WTC11 (cell line): ENCODE data around the gene FOLR2. TPM values are rescaled to one million over a fixed set of nuclear protein-coding genes. Genes with fewer than 3 reads are reported as not detected.

Experiments
- ATAC-seq: fragments of 200-7000 bp; cut with Tn5 transposase; 2 replicates; pipeline ENCODE4 v1.10.0; 2021; ENCODE audit warnings: mild to moderate bottlenecking, moderate library complexity
- CTCF ChIA-PET: fragments of 300-600 bp; sonication (Branson Sonifier 250); formaldehyde crosslinking; loops from one replicate; lab custom pipeline; 2021; ENCODE audit warnings: antibody characterized with exemption; lab: Charles Lee
- POLR2A ChIA-PET: fragments of 350-600 bp; sonication (Branson Sonifier 250); formaldehyde crosslinking; loops from one replicate; lab custom pipeline; 2021; ENCODE audit warnings: antibody characterized with exemption; lab: Charles Lee
- DNase-seq: peaks from one replicate; pipeline ENCODE4 v3.0.0; 2021; ENCODE audit warnings: low spot score
- H3K27ac Mint-ChIP-seq: 2 replicates; pipeline ENCODE4 v1.8.0; 2021; ENCODE audit warnings: mixed read lengths
- H3K27me3 Mint-ChIP-seq: 2 replicates; pipeline ENCODE4 v1.8.0; 2021; ENCODE audit warnings: low read depth, mild to moderate bottlenecking, moderate library complexity, mixed read lengths
- H3K36me3 Mint-ChIP-seq: 2 replicates; pipeline ENCODE4 v1.8.0; 2021; ENCODE audit warnings: mixed read lengths
- H3K4me1 Mint-ChIP-seq: 2 replicates; pipeline ENCODE4 v1.8.0; 2022; ENCODE audit warnings: mixed read lengths
- H3K4me3 Mint-ChIP-seq: 2 replicates; pipeline ENCODE4 v1.8.0; 2021; ENCODE audit warnings: mild to moderate bottlenecking, moderate library complexity, mixed read lengths
- H3K9me3 Mint-ChIP-seq: 2 replicates; pipeline ENCODE4 v1.8.0; 2021; ENCODE audit warnings: mixed read lengths
- AR ChIP-seq: fragments of 250-450 bp; sonication (Bioruptor Pico); IDR thresholded peaks from 2 replicates; pipeline ENCODE4 v1.9.0; 2021; ENCODE audit warnings: mild to moderate bottlenecking
- ARID4B ChIP-seq: sonication (generic); formaldehyde crosslinking; IDR thresholded peaks from 2 replicates; pipeline ENCODE4 v1.8.0; 2023; ENCODE audit warnings: missing genetic modification reagents, mild to moderate bottlenecking, borderline replicate concordance
- ATF1 ChIP-seq: sonication (generic); formaldehyde crosslinking; IDR thresholded peaks from 2 replicates; pipeline ENCODE4 v1.8.1; 2023; ENCODE audit warnings: mild to moderate bottlenecking, moderate library complexity, missing genetic modification reagents
- FOXP1 ChIP-seq: sonication (generic); formaldehyde crosslinking; IDR thresholded peaks from 2 replicates; pipeline ENCODE4 v1.8.0; 2022; ENCODE audit warnings: missing genetic modification reagents, mild to moderate bottlenecking, moderate library complexity, borderline replicate concordance
- FOXP4 ChIP-seq: sonication (generic); formaldehyde crosslinking; IDR thresholded peaks from 2 replicates; pipeline ENCODE4 v1.8.0; 2022; ENCODE audit warnings: mild to moderate bottlenecking, missing genetic modification reagents
- JUN ChIP-seq: sonication (generic); formaldehyde crosslinking; IDR thresholded peaks from 2 replicates; pipeline ENCODE4 v1.8.0; 2023; ENCODE audit warnings: mild to moderate bottlenecking, missing genetic modification reagents
- KAT7 ChIP-seq: sonication (generic); formaldehyde crosslinking; IDR thresholded peaks from 2 replicates; pipeline ENCODE4 v1.8.1; 2023; ENCODE audit warnings: missing genetic modification reagents, mild to moderate bottlenecking, borderline replicate concordance
- STAT6 ChIP-seq: sonication (generic); formaldehyde crosslinking; conservative IDR thresholded peaks from 2 replicates; pipeline ENCODE4 v1.8.1; 2023; ENCODE audit warnings: mild to moderate bottlenecking, low read depth, missing genetic modification reagents, moderate library complexity
- ZBTB43 ChIP-seq: sonication (generic); formaldehyde crosslinking; IDR thresholded peaks from 2 replicates; pipeline ENCODE4 v1.8.1; 2023; ENCODE audit warnings: mild to moderate bottlenecking, missing genetic modification reagents
- ZNF263 ChIP-seq: sonication (generic); formaldehyde crosslinking; IDR thresholded peaks from 2 replicates; pipeline ENCODE4 v1.8.1; 2022; ENCODE audit warnings: low read depth, mild to moderate bottlenecking, moderate library complexity, missing genetic modification reagents
- ZNF396 ChIP-seq: fragments of 250-450 bp; sonication (Bioruptor Pico); IDR thresholded peaks from 2 replicates; pipeline ENCODE4 v1.8.0; 2021; ENCODE audit warnings: mild to moderate bottlenecking, moderate library complexity, borderline replicate concordance
- ZNF425 ChIP-seq: fragments of 250-450 bp; sonication (Bioruptor Pico); conservative IDR thresholded peaks from 2 replicates; pipeline ENCODE4 v1.9.0; 2021; ENCODE audit warnings: mild to moderate bottlenecking
- ZNF532 ChIP-seq: fragments of 250-450 bp; sonication (Bioruptor Pico); IDR thresholded peaks from 2 replicates; pipeline ENCODE4 v1.9.0; 2021; ENCODE audit warnings: mild to moderate bottlenecking, borderline replicate concordance
- total RNA-seq: library from RNA; stranded (reverse); gene quantifications from 3 replicates; pipeline ENCODE4 v1.2.3, GENCODE V29; 2021

Gene FOLR2
- total RNA-seq, 1 experiment from 2014 or later: not detected

GRCh38 chr11:72190631-72191071 lies 25.9 kb upstream of the FOLR2 start:
- Mint-ChIP-seq H3K27ac (no peak overlapping the region; the same call in 1 of the 2 replicates), H3K9me3 (no peaks in the 10 kb centered on the region), H3K4me1 (peaks cover 8% of the 10 kb centered on the region), H3K27me3 (no peaks in the 10 kb centered on the region), H3K36me3 (no peaks in the 10 kb centered on the region), H3K4me3 (no peak overlapping the region)
- DNase-seq (no peak), ATAC-seq (no peak)
- CTCF ChIA-PET: interaction anchor here (0.5 to 1.3 kb wide), 6 partner anchors 33 to 240 kb away, joined by 3 to 6 read pairs (median 3); no protein-coding TSS in a partner anchor
- POLR2A ChIA-PET: no interaction called here
- TF ChIP-seq ZNF532 (CRISPR knock-in tag): no peak
- TF ChIP-seq ZNF263 (CRISPR knock-in tag): no peak
- TF ChIP-seq AR: no peak
- TF ChIP-seq JUN (CRISPR knock-in tag): no peak
- TF ChIP-seq FOXP1 (CRISPR knock-in tag): no peak
- no peak for TF ChIP-seq STAT6 (CRISPR knock-in tag)
- no peak for TF ChIP-seq KAT7 (CRISPR knock-in tag)
- no peak for TF ChIP-seq FOXP4 (CRISPR knock-in tag)
- TF ChIP-seq ZNF396 (CRISPR knock-in tag): no peak
- no peak for TF ChIP-seq ATF1 (CRISPR knock-in tag)
- no peak for TF ChIP-seq ZNF425 (CRISPR knock-in tag)
- no peak for TF ChIP-seq ZBTB43 (CRISPR knock-in tag)
- TF ChIP-seq ARID4B: no peak
